ENCODE data around the gene GLOD5. TPM values are rescaled to one million over a fixed set of nuclear protein-coding genes. Genes with fewer than 3 reads are reported as not detected.

GLOD5 gene
- total RNA-seq, 2 experiments from 2014 or later: not detected

DNA sequence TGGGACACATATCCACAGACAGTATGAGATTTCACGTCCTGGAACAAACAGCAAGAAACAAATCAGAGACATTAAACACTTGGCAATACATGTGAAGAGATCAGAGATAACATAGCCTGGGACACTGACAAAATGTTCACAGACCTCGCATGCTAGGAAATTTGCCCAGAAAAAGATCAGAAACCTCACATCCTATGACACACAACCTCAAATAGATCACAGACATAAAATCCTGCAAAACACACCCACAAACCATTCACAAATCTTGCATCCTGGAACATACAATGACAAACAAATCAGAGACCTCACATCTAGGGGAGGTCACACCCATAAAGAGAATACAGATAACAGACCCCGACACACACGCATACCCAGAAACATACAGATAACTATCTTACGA, 47.0 kb upstream of the GLOD5 start:
- H3K79me2 ChIP-seq (ENCODE audit: insufficient read depth, low read depth, low read length): no peaks in the 10 kb centered on the region
- ChIA-PET CTCF (ENCODE audit: unreplicated experiment) (no interaction called here), POLR2A (no interaction called here)
- H3K36me3 ChIP-seq (ENCODE audit: insufficient read depth, low read length): no peaks in the 10 kb centered on the region
- no peak overlapping the region for H3K27ac ChIP-seq (ENCODE audit: low read depth, low read length, poor library complexity, severe bottlenecking)
- H3K9me3 ChIP-seq (ENCODE audit: low read length): no peaks in the 10 kb centered on the region
- TF ChIP-seq CTCF (conservative IDR thresholded peaks at IDR 0.05; ENCODE audit: low read length): no peak
- no peak for TF ChIP-seq EZH2phosphoT487 (IDR thresholded peaks at IDR 0.05; ENCODE audit: borderline replicate concordance, low read depth, low read length)
- no peak for DNase-seq (ENCODE audit: low spot score)
- H3K4me1 ChIP-seq (ENCODE audit: insufficient read depth, low read length, poor library complexity, severe bottlenecking): no peaks in the 10 kb centered on the region
- no TSS peak for BruUV-seq (replicated peaks)
- H2AFZ ChIP-seq (ENCODE audit: low read length): no peak overlapping the region
- no peak overlapping the region for H3K4me3 ChIP-seq (ENCODE audit: low read depth, low read length, poor library complexity, severe bottlenecking)
- intact Hi-C loops (cut with micrococcal nuclease; ENCODE audit: unreplicated experiment): no loop called here
- no peaks in the 10 kb centered on the region for H4K20me1 ChIP-seq (ENCODE audit: insufficient read depth, low read length)
- H3K4me2 ChIP-seq (ENCODE audit: low read length): no peak overlapping the region
- no peaks in the 10 kb centered on the region for H3K9me2 ChIP-seq (ENCODE audit: insufficient read depth, low read length)

GRCh38 chrX:48715072-48715471, 46.5 kb upstream of the GLOD5 start:
- ChIA-PET CTCF (ENCODE audit: unreplicated experiment) (no interaction called here), POLR2A (no interaction called here)
- Histone ChIP-seq H3K79me2 (ENCODE audit: insufficient read depth, low read depth, low read length) (no peaks in the 10 kb centered on the region), H3K4me1 (ENCODE audit: insufficient read depth, low read length, poor library complexity, severe bottlenecking) (no peaks in the 10 kb centered on the region), H3K27ac (ENCODE audit: low read depth, low read length, poor library complexity, severe bottlenecking) (no peak overlapping the region), H3K9me2 (ENCODE audit: insufficient read depth, low read length) (no peaks in the 10 kb centered on the region), H3K4me3 (ENCODE audit: low read depth, low read length, poor library complexity, severe bottlenecking) (no peak overlapping the region), H3K36me3 (ENCODE audit: insufficient read depth, low read length) (no peaks in the 10 kb centered on the region), H4K20me1 (ENCODE audit: insufficient read depth, low read length) (no peaks in the 10 kb centered on the region), H3K4me2 (ENCODE audit: low read length) (no peak overlapping the region), H3K9me3 (ENCODE audit: low read length) (no peaks in the 10 kb centered on the region), H2AFZ (ENCODE audit: low read length) (no peak overlapping the region)
- no peak for DNase-seq (ENCODE audit: low spot score)
- intact Hi-C loops (cut with micrococcal nuclease; ENCODE audit: unreplicated experiment): no loop called here
- no peak for TF ChIP-seq CTCF (conservative IDR thresholded peaks at IDR 0.05; ENCODE audit: low read length)
- TF ChIP-seq EZH2phosphoT487 (IDR thresholded peaks at IDR 0.05; ENCODE audit: borderline replicate concordance, low read depth, low read length): no peak
- no TSS peak for BruUV-seq (replicated peaks)

DNA sequence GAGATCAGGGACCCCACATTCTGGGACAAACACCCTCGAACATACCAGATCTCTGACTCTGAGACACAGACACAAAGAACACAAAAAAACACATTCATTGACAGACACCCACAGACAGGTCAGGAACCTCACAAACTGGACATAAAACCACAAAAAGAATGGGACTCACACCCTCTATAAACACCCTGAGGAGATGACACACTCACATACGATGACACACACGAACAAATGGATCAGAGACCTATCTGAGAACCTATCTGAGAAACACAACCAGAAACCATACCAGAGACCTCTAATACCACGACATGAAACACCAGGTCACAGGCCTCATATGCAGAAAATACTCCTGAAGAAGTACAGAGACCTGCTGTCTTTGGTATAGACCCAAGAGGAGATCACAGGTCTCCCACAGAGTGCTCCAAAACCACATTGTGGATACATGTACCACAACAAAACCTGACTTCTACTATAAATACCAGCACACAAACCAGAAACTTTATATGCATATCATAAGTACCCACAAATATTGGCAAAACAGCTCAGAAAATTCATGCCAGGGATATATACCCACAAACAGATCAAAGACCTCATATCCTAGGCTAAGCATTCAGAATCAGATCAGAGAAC, 45.6 kb upstream of the GLOD5 start:
- no peak overlapping the region for H2AFZ ChIP-seq (ENCODE audit: low read length)
- H3K4me1 ChIP-seq (ENCODE audit: insufficient read depth, low read length, poor library complexity, severe bottlenecking): no peaks in the 10 kb centered on the region
- no peaks in the 10 kb centered on the region for H3K9me2 ChIP-seq (ENCODE audit: insufficient read depth, low read length)
- H3K4me2 ChIP-seq (ENCODE audit: low read length): no peak overlapping the region
- intact Hi-C loops (cut with micrococcal nuclease; ENCODE audit: unreplicated experiment): no loop called here
- TF ChIP-seq EZH2phosphoT487 (IDR thresholded peaks at IDR 0.05; ENCODE audit: borderline replicate concordance, low read depth, low read length) (no peak), CTCF (conservative IDR thresholded peaks at IDR 0.05; ENCODE audit: low read length) (no peak)
- H3K36me3 ChIP-seq (ENCODE audit: insufficient read depth, low read length): no peaks in the 10 kb centered on the region
- CTCF ChIA-PET (ENCODE audit: unreplicated experiment): interaction anchor here (0.6 kb wide), 1 partner anchor 226 kb away, joined by 3 read pairs; no protein-coding TSS in a partner anchor
- BruUV-seq (replicated peaks): no TSS peak
- no peaks in the 10 kb centered on the region for H3K9me3 ChIP-seq (ENCODE audit: low read length)
- H4K20me1 ChIP-seq (ENCODE audit: insufficient read depth, low read length): no peaks in the 10 kb centered on the region
- no peak overlapping the region for H3K27ac ChIP-seq (ENCODE audit: low read depth, low read length, poor library complexity, severe bottlenecking)
- no peak for DNase-seq (ENCODE audit: low spot score)
- H3K4me3 ChIP-seq (ENCODE audit: low read depth, low read length, poor library complexity, severe bottlenecking): no peak overlapping the region
- POLR2A ChIA-PET: interaction anchor here (0.5 kb wide), 1 partner anchor 618 kb away, joined by 3 read pairs; no protein-coding TSS in a partner anchor
- no peaks in the 10 kb centered on the region for H3K79me2 ChIP-seq (ENCODE audit: insufficient read depth, low read depth, low read length)

All from OCI-LY7 (cell line).